Endothelial cell of umbilical vein (primary cell): ENCODE results near the gene CFAP61.

Experiments
- CTCF ChIP-seq, 2 donors: IDR thresholded peaks; 1 replicate in 1 of 2; 2 replicates in 1 of 2; pipeline ENCODE4 v1.5.1; 2011; ENCODE audit warnings: low read length in 2 of 2, mild to moderate bottlenecking in 2 of 2, moderate library complexity in 2 of 2, control low read depth in 1 of 2, inconsistent platforms in 1 of 2, low read depth in 1 of 2; ENCODE audit not compliant: insufficient read depth in 1 of 2; ENCODE audit errors: extremely low read depth in 1 of 2
- EZH2 ChIP-seq: IDR thresholded peaks from 2 replicates; pipeline ENCODE4 v1.6.1; 2012; ENCODE audit warnings: borderline replicate concordance, low read depth, mild to moderate bottlenecking, moderate library complexity, low read length, inconsistent platforms; ENCODE audit not compliant: severe bottlenecking
- FOS ChIP-seq: IDR thresholded peaks from 2 replicates; pipeline ENCODE4 v1.6.1; 2011; ENCODE audit warnings: mild to moderate bottlenecking, low read length, moderate library complexity, borderline replicate concordance; ENCODE audit not compliant: insufficient read depth
- GATA2 ChIP-seq: IDR thresholded peaks from 2 replicates; pipeline ENCODE4 v1.7.0; 2011; ENCODE audit warnings: low read depth, mild to moderate bottlenecking, moderate library complexity, mixed read lengths, low read length; ENCODE audit not compliant: insufficient read length, insufficient read depth
- JUN ChIP-seq: IDR thresholded peaks from 2 replicates; pipeline ENCODE4 v1.6.1; 2011; ENCODE audit warnings: borderline replicate concordance, low read depth; ENCODE audit not compliant: insufficient read length, insufficient read depth
- POLR2A ChIP-seq: IDR thresholded peaks from 2 replicates; pipeline ENCODE4 v1.6.1; 2012; ENCODE audit warnings: low read depth, mild to moderate bottlenecking, control low read depth, low read length
- POLR2AphosphoS5 ChIP-seq: IDR thresholded peaks from 2 replicates; pipeline ENCODE4 v1.6.1; 2012; ENCODE audit warnings: low read depth, mild to moderate bottlenecking, control low read depth, low read length, moderate library complexity; ENCODE audit not compliant: insufficient read depth
- TF ChIP-seq, protein P1 (sequence below): IDR thresholded peaks from 2 replicates; pipeline ENCODE4 v1.6.1; 2011; ENCODE audit not compliant: insufficient read depth, insufficient read length

DNA sequence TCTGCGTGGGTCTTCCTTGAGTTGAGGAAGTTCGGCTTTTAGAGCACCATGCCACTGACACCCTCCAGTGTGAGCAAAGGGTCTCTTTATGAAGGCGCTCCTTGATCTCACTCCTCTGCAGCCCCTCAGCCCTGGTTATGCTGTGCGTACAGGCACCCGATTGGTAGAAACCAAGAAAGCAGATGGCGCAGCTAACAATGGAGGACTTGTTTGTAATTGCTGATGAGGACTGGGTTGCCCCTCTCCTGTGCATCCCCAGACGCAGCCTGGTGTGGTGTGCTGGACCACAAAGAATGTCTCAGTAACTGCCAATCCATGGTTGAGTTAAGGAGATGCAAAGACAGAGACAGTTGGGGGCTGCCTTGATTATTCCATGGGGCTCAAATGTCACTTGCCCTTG, 345.8 kb downstream of the CFAP61 start:
- TF ChIP-seq CTCF (IDR thresholded peaks at IDR 0.05; ENCODE audit: extremely low read depth in 1 of 2, insufficient read depth in 1 of 2, low read depth in 1 of 2, low read length in 2 of 2) (no peak), POLR2A (no peak), EZH2 (no peak), POLR2AphosphoS5 (no peak), GATA2 (no peak), JUN (no peak), FOS (no peak)
- TF ChIP-seq, protein P1, sequence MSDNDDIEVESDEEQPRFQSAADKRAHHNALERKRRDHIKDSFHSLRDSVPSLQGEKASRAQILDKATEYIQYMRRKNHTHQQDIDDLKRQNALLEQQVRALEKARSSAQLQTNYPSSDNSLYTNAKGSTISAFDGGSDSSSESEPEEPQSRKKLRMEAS = no peak
